ENCODE data around the gene UTP14C. TPM values are rescaled to one million over a fixed set of nuclear protein-coding genes. Genes with fewer than 3 reads are reported as not detected.
A peak's percentile ranks its signal among the peaks of the same experiment; 100 is the strongest.

Gene UTP14C
- total and polyA plus RNA-seq, 2 of the 13 experiments (the other 11 are each of a cell fraction or from before 2014, with no cell fraction given), result 8.8 to 12.2 TPM

GRCh38 chr13:52010890-52011631, 13.4 kb upstream of the UTP14C start, which contains the start of gene ATP7B (continued):
- TF ChIP-seq, protein P1, sequence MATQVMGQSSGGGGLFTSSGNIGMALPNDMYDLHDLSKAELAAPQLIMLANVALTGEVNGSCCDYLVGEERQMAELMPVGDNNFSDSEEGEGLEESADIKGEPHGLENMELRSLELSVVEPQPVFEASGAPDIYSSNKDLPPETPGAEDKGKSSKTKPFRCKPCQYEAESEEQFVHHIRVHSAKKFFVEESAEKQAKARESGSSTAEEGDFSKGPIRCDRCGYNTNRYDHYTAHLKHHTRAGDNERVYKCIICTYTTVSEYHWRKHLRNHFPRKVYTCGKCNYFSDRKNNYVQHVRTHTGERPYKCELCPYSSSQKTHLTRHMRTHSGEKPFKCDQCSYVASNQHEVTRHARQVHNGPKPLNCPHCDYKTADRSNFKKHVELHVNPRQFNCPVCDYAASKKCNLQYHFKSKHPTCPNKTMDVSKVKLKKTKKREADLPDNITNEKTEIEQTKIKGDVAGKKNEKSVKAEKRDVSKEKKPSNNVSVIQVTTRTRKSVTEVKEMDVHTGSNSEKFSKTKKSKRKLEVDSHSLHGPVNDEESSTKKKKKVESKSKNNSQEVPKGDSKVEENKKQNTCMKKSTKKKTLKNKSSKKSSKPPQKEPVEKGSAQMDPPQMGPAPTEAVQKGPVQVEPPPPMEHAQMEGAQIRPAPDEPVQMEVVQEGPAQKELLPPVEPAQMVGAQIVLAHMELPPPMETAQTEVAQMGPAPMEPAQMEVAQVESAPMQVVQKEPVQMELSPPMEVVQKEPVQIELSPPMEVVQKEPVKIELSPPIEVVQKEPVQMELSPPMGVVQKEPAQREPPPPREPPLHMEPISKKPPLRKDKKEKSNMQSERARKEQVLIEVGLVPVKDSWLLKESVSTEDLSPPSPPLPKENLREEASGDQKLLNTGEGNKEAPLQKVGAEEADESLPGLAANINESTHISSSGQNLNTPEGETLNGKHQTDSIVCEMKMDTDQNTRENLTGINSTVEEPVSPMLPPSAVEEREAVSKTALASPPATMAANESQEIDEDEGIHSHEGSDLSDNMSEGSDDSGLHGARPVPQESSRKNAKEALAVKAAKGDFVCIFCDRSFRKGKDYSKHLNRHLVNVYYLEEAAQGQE (IDR thresholded peaks at IDR 0.05; ENCODE audit: borderline replicate concordance in 1 of 2, low read depth in 1 of 2, low read length in 2 of 2), result 0 out of 4 replicates have a peak, but pooled peaks of 1 of the 2 experiments have one; percentile 17
- no peak for TF ChIP-seq SP1 (IDR thresholded peaks at IDR 0.05)
- TF ChIP-seq SP1 (CRISPR knock-in tag; IDR thresholded peaks at IDR 0.05), result no peak
- 0 out of 2 replicates have a peak, but pooled peaks have one; percentile 41 for TF ChIP-seq NR2F2 (IDR thresholded peaks at IDR 0.05; ENCODE audit: borderline replicate concordance, low read depth)
- TF ChIP-seq KDM5A (IDR thresholded peaks at IDR 0.05; ENCODE audit: borderline replicate concordance, low read length), result peak; percentile 47
- no peak for TF ChIP-seq ZMYM2 (CRISPR knock-in tag; IDR thresholded peaks at IDR 0.05)
- peak; percentile 50; the same call in 1 of the 2 replicates for TF ChIP-seq ZNF598 (CRISPR knock-in tag; IDR thresholded peaks at IDR 0.05; ENCODE audit: borderline replicate concordance)
- TF ChIP-seq ZFP82 (CRISPR knock-in tag; IDR thresholded peaks at IDR 0.05; ENCODE audit: borderline replicate concordance), result peak; percentile 24; the same call in 1 of the 2 replicates
- peak; percentile 20; the same call in 1 of the 2 replicates for TF ChIP-seq PITX1 (CRISPR knock-in tag; IDR thresholded peaks at IDR 0.05)
- TF ChIP-seq SIN3A (IDR thresholded peaks at IDR 0.05; ENCODE audit: borderline replicate concordance, low read depth, low read length), result 0 out of 2 replicates have a peak, but pooled peaks have one; percentile 49
- TF ChIP-seq MLLT10 (CRISPR knock-in tag; IDR thresholded peaks at IDR 0.05), result 0 out of 2 replicates have a peak, but pooled peaks have one; percentile 48
- TF ChIP-seq BRCA1 (CRISPR knock-in tag; IDR thresholded peaks at IDR 0.05), result 0 out of 2 replicates have a peak, but pooled peaks have one; percentile 61
- TF ChIP-seq KLF12 (CRISPR knock-in tag; IDR thresholded peaks at IDR 0.05; ENCODE audit: borderline replicate concordance), result 0 out of 2 replicates have a peak, but pooled peaks have one; percentile 31
- no peak for TF ChIP-seq ELF3 (CRISPR knock-in tag; IDR thresholded peaks at IDR 0.05)
- 0 out of 2 replicates have a peak, but pooled peaks have one; percentile 38 for TF ChIP-seq ISX (CRISPR knock-in tag; conservative IDR thresholded peaks at IDR 0.05)
- peak; percentile 71; the same call in 1 of the 2 replicates for TF ChIP-seq ZNF564 (CRISPR knock-in tag; IDR thresholded peaks at IDR 0.05)
